Tibial nerve (tissue), 4 donors: ENCODE results near the gene PDE1C.

Experiments used
- EP300 ChIP-seq, 2 donors: sonication (generic); formaldehyde crosslinking; IDR thresholded peaks; one replicate each; pipeline ENCODE4 v1.6.1; 2017; ENCODE audit warnings: antibody characterized with exemption in 2 of 2, mild to moderate bottlenecking in 1 of 2
- POLR2A ChIP-seq, 2 donors: fragments of 450-650 bp; IDR thresholded peaks; one replicate each; pipeline ENCODE4 v1.6.1; 2017; ENCODE audit warnings: antibody characterized with exemption in 2 of 2, mild to moderate bottlenecking in 2 of 2, moderate library complexity in 2 of 2
- TF ChIP-seq, protein P1 (sequence below), 5 experiments: fragments of 200-600 bp in 3 of 5; fragments of 450-650 bp in 2 of 5; sonication (generic) in 3 of 5; IDR thresholded peaks; one replicate each; pipeline ENCODE4 v1.5.1; 2016 to 2019; ENCODE audit warnings: antibody characterized with exemption in 5 of 5, mild to moderate bottlenecking in 3 of 5, moderate library complexity in 2 of 5

DNA sequence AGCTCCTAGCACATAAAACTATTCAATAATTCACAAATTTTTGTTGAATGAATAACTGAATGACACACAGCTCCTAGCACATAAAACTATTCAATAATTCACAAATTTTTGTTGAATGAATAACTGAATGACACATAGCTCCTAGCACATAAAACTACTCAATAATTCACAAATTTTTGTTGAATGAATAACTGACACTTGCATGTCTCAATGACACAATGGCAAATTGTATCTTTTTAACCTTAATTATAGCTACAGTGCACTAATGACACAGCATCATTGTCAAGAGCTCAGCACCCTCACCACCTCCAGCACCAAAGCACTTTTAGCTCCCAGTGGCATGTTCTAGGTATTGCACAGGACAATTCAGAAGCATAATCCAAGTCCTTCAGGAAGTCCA is 131.6 kb downstream of the PDE1C start:
- TF ChIP-seq, protein P1, sequence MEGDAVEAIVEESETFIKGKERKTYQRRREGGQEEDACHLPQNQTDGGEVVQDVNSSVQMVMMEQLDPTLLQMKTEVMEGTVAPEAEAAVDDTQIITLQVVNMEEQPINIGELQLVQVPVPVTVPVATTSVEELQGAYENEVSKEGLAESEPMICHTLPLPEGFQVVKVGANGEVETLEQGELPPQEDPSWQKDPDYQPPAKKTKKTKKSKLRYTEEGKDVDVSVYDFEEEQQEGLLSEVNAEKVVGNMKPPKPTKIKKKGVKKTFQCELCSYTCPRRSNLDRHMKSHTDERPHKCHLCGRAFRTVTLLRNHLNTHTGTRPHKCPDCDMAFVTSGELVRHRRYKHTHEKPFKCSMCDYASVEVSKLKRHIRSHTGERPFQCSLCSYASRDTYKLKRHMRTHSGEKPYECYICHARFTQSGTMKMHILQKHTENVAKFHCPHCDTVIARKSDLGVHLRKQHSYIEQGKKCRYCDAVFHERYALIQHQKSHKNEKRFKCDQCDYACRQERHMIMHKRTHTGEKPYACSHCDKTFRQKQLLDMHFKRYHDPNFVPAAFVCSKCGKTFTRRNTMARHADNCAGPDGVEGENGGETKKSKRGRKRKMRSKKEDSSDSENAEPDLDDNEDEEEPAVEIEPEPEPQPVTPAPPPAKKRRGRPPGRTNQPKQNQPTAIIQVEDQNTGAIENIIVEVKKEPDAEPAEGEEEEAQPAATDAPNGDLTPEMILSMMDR (IDR thresholded peaks at IDR 0.05), result no peak
- TF ChIP-seq EP300 (IDR thresholded peaks at IDR 0.05) (no peak), POLR2A (IDR thresholded peaks at IDR 0.05) (no peak)
